Stimulated activated CD4-positive, alpha-beta T cell treated with anti-CD3 and anti-CD28 coated beads, Interleukin-15, amount 100 ng/mL, for 24 hours (primary cell): Measurements from ENCODE around the gene CRACR2B.
A peak's percentile ranks its signal among the peaks of the same experiment; 100 is the strongest.

Experiments
- DNase-seq: peaks from one replicate; pipeline ENCODE4 v3.0.0-alpha.2; 2020

Gene CRACR2B

GRCh38 chr11:870127-870413 lies 42.4 kb downstream of the CRACR2B start:
- no peak for DNase-seq

- no peak for DNase-seq
Measured at GRCh38 chr11:870418-870817, 42.7 kb downstream of the CRACR2B start.

DNA sequence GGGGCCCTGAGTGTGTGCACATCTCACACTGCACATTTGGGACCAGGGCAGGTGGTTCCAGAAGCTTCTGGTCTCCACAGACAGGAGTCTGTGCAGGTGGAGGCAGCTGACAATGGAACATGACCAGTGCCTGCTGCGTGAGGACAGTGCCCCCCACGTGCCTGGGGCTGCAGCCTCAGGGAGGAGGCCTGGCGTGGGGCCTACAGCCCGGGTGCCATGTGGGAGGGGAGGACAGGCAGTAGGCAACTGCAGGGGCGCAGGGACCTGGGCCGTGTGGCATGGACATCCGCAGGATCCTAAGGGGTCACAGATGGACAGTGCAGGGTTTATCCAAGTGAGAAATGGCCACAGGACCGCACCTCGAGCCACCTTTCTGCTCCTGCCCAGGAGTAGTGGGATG lies 43.8 kb downstream of the CRACR2B start:
- no peak for DNase-seq

GRCh38 chr11:872799-873198 lies 45.1 kb downstream of the CRACR2B start:
- DNase-seq, result no peak

DNA sequence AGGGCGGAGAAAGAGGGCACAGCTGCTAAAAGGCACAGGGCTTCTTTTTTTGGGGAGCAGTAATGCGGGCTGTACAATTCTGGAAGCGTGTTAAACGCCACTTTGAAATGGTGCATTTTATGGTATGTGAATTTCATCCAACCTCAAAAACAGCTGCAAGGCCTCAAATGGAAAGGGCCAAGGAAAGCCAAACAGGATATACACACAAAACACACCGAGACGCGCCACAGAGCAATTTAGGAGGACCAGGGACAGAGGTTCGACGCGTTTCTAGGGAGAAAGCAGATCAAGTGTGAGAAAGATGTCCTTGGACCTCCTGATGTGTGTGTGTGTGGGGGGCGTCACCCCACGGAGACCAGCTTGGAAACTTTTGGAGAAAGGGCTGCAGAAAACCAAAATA lies 46.0 kb downstream of the CRACR2B start:
- no peak for DNase-seq

DNA sequence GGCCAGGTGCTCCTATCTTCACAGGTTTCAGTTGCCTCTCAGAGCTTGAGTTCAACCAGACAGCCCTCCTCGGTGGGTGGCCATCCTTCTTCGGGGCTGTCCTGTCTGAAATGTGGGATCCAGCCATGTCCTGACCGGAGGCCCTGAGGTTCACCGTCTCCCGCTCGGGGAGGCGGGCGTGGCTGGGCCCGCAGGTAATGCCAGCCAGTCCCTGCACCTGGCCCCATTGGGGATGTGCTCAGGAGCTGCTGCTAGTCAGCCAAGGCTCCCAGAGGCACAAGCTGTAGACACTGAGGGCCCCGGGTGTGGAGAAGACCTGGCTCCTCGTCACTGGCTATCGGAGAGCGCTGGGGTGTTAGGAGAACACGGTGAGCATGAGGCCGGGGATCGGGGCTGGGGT lies 47.5 kb downstream of the CRACR2B start:
- DNase-seq, result no peak

DNA sequence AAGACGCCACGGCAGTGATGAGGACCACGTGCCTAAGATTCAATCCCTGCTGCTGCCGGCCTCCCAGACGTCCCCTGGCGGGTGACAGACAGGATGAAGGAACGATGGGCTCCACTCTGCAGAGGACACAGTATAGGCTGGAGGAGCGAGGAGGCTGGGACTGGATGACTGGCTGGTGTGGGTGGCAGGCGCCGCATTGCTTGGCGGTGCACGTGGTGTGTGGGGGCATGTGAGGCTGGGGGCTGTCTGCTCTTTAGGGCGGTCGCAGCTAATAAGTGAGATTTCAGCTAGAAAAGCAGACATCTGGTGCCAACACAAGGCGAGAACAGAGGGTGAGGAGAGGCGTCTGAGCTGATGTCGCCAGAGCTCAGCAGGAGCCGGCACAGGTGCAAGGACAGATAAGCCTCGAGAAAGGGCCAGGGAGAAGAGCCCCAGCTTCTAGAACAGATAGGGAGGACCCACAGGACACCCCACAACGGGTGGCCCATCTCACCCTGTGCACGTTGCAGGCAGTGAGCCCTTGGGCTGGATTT lies 48.1 kb downstream of the CRACR2B start:
- no peak for DNase-seq

- no peak for DNase-seq
Measured at GRCh38 chr11:876545-876944, 48.8 kb downstream of the CRACR2B start.

DNA sequence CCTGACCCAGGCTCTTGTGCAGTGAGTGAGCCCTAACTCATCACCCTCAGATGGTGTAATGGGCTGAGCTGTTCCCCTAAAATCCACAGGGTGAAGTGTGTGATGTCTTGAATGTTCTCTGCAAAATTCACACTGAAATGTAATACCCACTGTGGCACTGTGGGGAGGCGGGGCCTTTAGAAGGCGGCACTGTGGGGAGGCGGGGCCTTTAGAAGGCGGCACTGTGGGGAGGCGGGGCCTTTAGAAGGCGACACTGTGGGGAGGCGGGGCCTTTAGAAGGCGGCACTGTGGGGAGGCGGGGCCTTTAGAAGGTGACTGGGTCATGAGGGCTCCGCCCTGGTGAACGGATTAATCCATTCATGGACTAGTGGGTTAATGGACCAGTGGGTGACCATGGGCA lies 49.8 kb downstream of the CRACR2B start:
- peak; percentile 51 for DNase-seq

DNA sequence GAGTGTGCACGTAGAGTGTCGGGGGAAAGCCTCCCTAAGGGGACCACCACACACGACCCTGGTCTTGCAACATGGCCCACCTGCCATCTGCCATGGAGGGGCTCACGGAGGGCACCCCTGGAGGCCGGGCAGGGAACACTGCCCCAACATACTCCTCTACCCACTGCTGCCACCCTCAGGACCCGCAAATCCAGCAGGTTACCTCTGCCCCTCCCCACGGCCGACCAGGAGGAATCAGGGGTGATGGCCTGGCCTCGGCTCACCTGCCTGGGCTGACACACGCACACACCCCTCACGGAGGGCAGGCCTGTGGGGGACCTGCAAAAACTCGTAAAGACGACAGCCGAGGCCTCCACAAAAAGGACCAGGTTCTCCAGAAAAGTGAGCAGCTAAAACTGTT lies 52.7 kb downstream of the CRACR2B start:
- no peak for DNase-seq
